ENCODE results near the gene SOX6. TPM values are rescaled to one million over a fixed set of nuclear protein-coding genes. Genes with fewer than 3 reads are reported as not detected.

Gene SOX6
- total RNA-seq, 1 experiment from 2014 or later: not detected

DNA sequence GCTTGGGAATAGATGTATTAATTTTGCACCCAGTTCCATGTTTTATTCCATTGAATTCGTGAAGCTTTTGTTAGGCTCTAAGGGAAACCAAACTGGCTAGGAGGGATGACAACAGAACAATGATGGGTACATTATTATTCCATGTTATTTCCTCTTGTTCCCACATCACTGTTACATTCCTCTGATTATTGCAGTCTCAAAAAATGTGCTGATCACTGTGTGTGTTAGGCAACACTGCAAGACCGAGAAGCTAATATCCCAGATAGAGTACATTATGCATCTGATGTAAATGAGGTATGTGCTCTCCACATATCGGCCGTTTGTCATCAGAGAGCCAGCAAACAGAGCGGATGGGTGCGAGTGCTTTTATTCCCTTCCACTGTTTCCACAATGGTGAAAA lies 327.9 kb downstream of the SOX6 start:
- Histone ChIP-seq H3K23me2 (ENCODE audit: insufficient read length, low read depth, low read length, poor library complexity, severe bottlenecking) (no peaks in the 10 kb centered on the region), H2BK15ac (ENCODE audit: low read depth, low read length) (no peak overlapping the region), H3K27me3 (ENCODE audit: insufficient read depth, low read length) (no peaks in the 10 kb centered on the region), H2BK5ac (ENCODE audit: insufficient read length, low read length) (no peak overlapping the region), H3K4me2 (ENCODE audit: insufficient read depth, insufficient read length, low read length) (no peak overlapping the region), H3K23ac (ENCODE audit: insufficient read length, low read depth, low read length) (no peak overlapping the region), H2BK12ac (ENCODE audit: insufficient read length, low read depth, low read length) (no peak overlapping the region), H3T11ph (ENCODE audit: low read length) (no peak overlapping the region), H3K79me1 (ENCODE audit: insufficient read depth, low read depth, low read length, poor library complexity, severe bottlenecking) (no peaks in the 10 kb centered on the region), H3K14ac (ENCODE audit: insufficient read depth, low read length) (no peak overlapping the region), H2BK20ac (ENCODE audit: low read depth, low read length, poor library complexity, severe bottlenecking) (no peak overlapping the region), H4K8ac (replicated peaks; ENCODE audit: insufficient read length, low read depth, low read length) (no peak overlapping the region), H3K4me1 (ENCODE audit: insufficient read depth, low read length) (no peaks in the 10 kb centered on the region), H4K20me1 (ENCODE audit: control insufficient read depth, insufficient read depth, insufficient read length) (no peaks in the 10 kb centered on the region), H3K4ac (ENCODE audit: low read depth, low read length) (no peak overlapping the region), H2BK120ac (ENCODE audit: low read depth, low read length, poor library complexity, severe bottlenecking) (no peak overlapping the region), H3K56ac (ENCODE audit: insufficient read length, low read depth, low read length) (no peak overlapping the region), H3K18ac (ENCODE audit: insufficient read length, low read depth, low read length) (no peak overlapping the region), H4K91ac (ENCODE audit: insufficient read length, low read depth, low read length) (no peak overlapping the region), H2AK5ac (ENCODE audit: insufficient read length, low read length) (no peak overlapping the region), H2AFZ (ENCODE audit: low read length) (no peak overlapping the region), H3K9ac (ENCODE audit: extremely low read depth, insufficient read length, low read length) (no peak overlapping the region), H3K79me2 (ENCODE audit: insufficient read depth, low read length) (no peaks in the 10 kb centered on the region), H3K9me3 (ENCODE audit: control insufficient read depth, low read depth, low read length) (no peaks in the 10 kb centered on the region), H4K5ac (ENCODE audit: insufficient read length, low read depth, low read length) (no peak overlapping the region), H3K27ac (ENCODE audit: insufficient read length, low read depth, low read length) (no peak overlapping the region)
- no peaks in the 10 kb centered on the region for H3K36me3 Mint-ChIP-seq (ENCODE audit: insufficient read depth in 1 of 3, low read depth in 3 of 3)
- DNase-seq: no peak
- TF ChIP-seq, protein P1, sequence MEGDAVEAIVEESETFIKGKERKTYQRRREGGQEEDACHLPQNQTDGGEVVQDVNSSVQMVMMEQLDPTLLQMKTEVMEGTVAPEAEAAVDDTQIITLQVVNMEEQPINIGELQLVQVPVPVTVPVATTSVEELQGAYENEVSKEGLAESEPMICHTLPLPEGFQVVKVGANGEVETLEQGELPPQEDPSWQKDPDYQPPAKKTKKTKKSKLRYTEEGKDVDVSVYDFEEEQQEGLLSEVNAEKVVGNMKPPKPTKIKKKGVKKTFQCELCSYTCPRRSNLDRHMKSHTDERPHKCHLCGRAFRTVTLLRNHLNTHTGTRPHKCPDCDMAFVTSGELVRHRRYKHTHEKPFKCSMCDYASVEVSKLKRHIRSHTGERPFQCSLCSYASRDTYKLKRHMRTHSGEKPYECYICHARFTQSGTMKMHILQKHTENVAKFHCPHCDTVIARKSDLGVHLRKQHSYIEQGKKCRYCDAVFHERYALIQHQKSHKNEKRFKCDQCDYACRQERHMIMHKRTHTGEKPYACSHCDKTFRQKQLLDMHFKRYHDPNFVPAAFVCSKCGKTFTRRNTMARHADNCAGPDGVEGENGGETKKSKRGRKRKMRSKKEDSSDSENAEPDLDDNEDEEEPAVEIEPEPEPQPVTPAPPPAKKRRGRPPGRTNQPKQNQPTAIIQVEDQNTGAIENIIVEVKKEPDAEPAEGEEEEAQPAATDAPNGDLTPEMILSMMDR (conservative IDR thresholded peaks at IDR 0.05): no peak
- no CpG with 5 or more reads among the region's 6 CpGs for WGBS (ENCODE audit: extremely low coverage, insufficient read length, low lambda C conversion rate)
- H3K27me3 Mint-ChIP-seq (ENCODE audit: low read depth): no peaks in the 10 kb centered on the region; the same call in 1 of the 2 replicates
- H3K27ac Mint-ChIP-seq: no peak overlapping the region
- no peak overlapping the region for H3K4me3 Mint-ChIP-seq
- H3K9me3 Mint-ChIP-seq: no peaks in the 10 kb centered on the region
- peaks cover 11% of the 10 kb centered on the region in 2 experiments for H3K4me1 Mint-ChIP-seq
